HG03571 (cell line): ENCODE results near the gene SFT2D2.

ENCODE experiments used
- ATAC-seq: cut with Tn5 transposase; IDR thresholded peaks from one replicate; pipeline ENCODE4 v1.9.1; 2021; ENCODE audit not compliant: unreplicated experiment

Gene SFT2D2

GRCh38 chr1:168301664-168302320, 76.0 kb downstream of the SFT2D2 start:
- no peak for ATAC-seq
